Activated naive CD4-positive, alpha-beta T cell treated with anti-CD3 and anti-CD28 coated beads, Interleukin-2, amount 50 U/mL, for 24 hours (primary cell): ENCODE results near the gene CDC42BPA.
"Not testable (repeated sequence)": the region's sequence is repeated elsewhere in the genome, so short reads cannot be mapped to it uniquely, and the experiment has no call there.

ENCODE experiments used
- H3K27ac Mint-ChIP-seq: one replicate; pipeline ENCODE4 v1.8.0; 2021; ENCODE audit warnings: mild to moderate bottlenecking, mixed read lengths
- H3K27me3 Mint-ChIP-seq: one replicate; pipeline ENCODE4 v1.8.0; 2021; ENCODE audit warnings: mixed read lengths
- H3K36me3 Mint-ChIP-seq: one replicate; pipeline ENCODE4 v1.8.0; 2021; ENCODE audit warnings: mixed read lengths
- H3K4me1 Mint-ChIP-seq: one replicate; pipeline ENCODE4 v1.8.0; 2021; ENCODE audit warnings: mixed read lengths
- H3K4me3 Mint-ChIP-seq: one replicate; pipeline ENCODE4 v1.8.0; 2021; ENCODE audit warnings: mild to moderate bottlenecking, mixed read lengths
- H3K9me3 Mint-ChIP-seq: one replicate; pipeline ENCODE4 v1.8.0; 2021; ENCODE audit warnings: mixed read lengths

CDC42BPA gene

GRCh38 chr1:227009937-227010336, 308.4 kb downstream of the CDC42BPA start:
- H3K36me3 Mint-ChIP-seq: no peaks in the 10 kb centered on the region
- no peak overlapping the region for H3K27ac Mint-ChIP-seq
- H3K4me1 Mint-ChIP-seq: no peaks in the 10 kb centered on the region
- no peaks in the 10 kb centered on the region for H3K9me3 Mint-ChIP-seq
- H3K27me3 Mint-ChIP-seq: peaks cover 5% of the 10 kb centered on the region
- H3K4me3 Mint-ChIP-seq: no peak overlapping the region

GRCh38 chr1:227006226-227006796, 312.0 kb downstream of the CDC42BPA start:
- no peak overlapping the region for H3K4me3 Mint-ChIP-seq
- H3K27ac Mint-ChIP-seq: no peak overlapping the region
- H3K9me3 Mint-ChIP-seq: no peaks in the 10 kb centered on the region
- H3K4me1 Mint-ChIP-seq: no peaks in the 10 kb centered on the region
- H3K36me3 Mint-ChIP-seq: no peaks in the 10 kb centered on the region
- H3K27me3 Mint-ChIP-seq: peaks cover 2% of the 10 kb centered on the region

GRCh38 chr1:227004796-227005195, 313.5 kb downstream of the CDC42BPA start:
- Mint-ChIP-seq H3K27ac (no peak overlapping the region), H3K4me3 (no peak overlapping the region), H3K4me1 (no peaks in the 10 kb centered on the region), H3K36me3 (no peaks in the 10 kb centered on the region), H3K27me3 (no peaks in the 10 kb centered on the region), H3K9me3 (no peaks in the 10 kb centered on the region)

- no peak overlapping the region for H3K4me3 Mint-ChIP-seq
These were observed 315.1 kb downstream of the CDC42BPA start for GRCh38 chr1:227003165-227003564.

GRCh38 chr1:227002531-227003049, 315.7 kb downstream of the CDC42BPA start:
- no peaks in the 10 kb centered on the region for H3K4me1 Mint-ChIP-seq
- H3K27me3 Mint-ChIP-seq: no peaks in the 10 kb centered on the region
- no peaks in the 10 kb centered on the region for H3K9me3 Mint-ChIP-seq
- no peak overlapping the region for H3K27ac Mint-ChIP-seq
- H3K4me3 Mint-ChIP-seq: no peak overlapping the region
- no peaks in the 10 kb centered on the region for H3K36me3 Mint-ChIP-seq

More at GRCh38 chr1:227003165-227003564, 315.1 kb downstream of the CDC42BPA start:
- no peaks in the 10 kb centered on the region for H3K4me1 Mint-ChIP-seq
- H3K27me3 Mint-ChIP-seq: no peaks in the 10 kb centered on the region
- no peaks in the 10 kb centered on the region for H3K36me3 Mint-ChIP-seq
- no peaks in the 10 kb centered on the region for H3K9me3 Mint-ChIP-seq
- no peak overlapping the region for H3K27ac Mint-ChIP-seq

- not testable (repeated sequence) for H3K27me3 Mint-ChIP-seq, H3K27ac Mint-ChIP-seq, H3K4me1 Mint-ChIP-seq, H3K4me3 Mint-ChIP-seq, H3K9me3 Mint-ChIP-seq, H3K36me3 Mint-ChIP-seq
These were observed 318.7 kb downstream of the CDC42BPA start for GRCh38 chr1:226999579-226999978.

- Mint-ChIP-seq H3K36me3 (no peaks in the 10 kb centered on the region), H3K9me3 (no peaks in the 10 kb centered on the region), H3K4me1 (no peaks in the 10 kb centered on the region), H3K4me3 (no peak overlapping the region), H3K27me3 (no peaks in the 10 kb centered on the region), H3K27ac (no peak overlapping the region)
These were observed 322.6 kb downstream of the CDC42BPA start for GRCh38 chr1:226995365-226996332.

GRCh38 chr1:226994586-226995364, 323.5 kb downstream of the CDC42BPA start:
- Mint-ChIP-seq H3K36me3 (no peaks in the 10 kb centered on the region), H3K4me3 (no peak overlapping the region), H3K27ac (no peak overlapping the region), H3K9me3 (no peaks in the 10 kb centered on the region), H3K27me3 (no peaks in the 10 kb centered on the region), H3K4me1 (peaks cover 6% of the 10 kb centered on the region)

- no peak overlapping the region for H3K27ac Mint-ChIP-seq
- no peak overlapping the region for H3K4me3 Mint-ChIP-seq
- H3K4me1 Mint-ChIP-seq: peaks cover 13% of the 10 kb centered on the region
- H3K36me3 Mint-ChIP-seq: no peaks in the 10 kb centered on the region
- H3K27me3 Mint-ChIP-seq: no peaks in the 10 kb centered on the region
- no peaks in the 10 kb centered on the region for H3K9me3 Mint-ChIP-seq
These were observed 324.3 kb downstream of the CDC42BPA start for GRCh38 chr1:226993814-226994585.

GRCh38 chr1:226991920-226992319, 326.4 kb downstream of the CDC42BPA start:
- Mint-ChIP-seq H3K36me3 (peaks cover 1% of the 10 kb centered on the region), H3K4me1 (peaks cover 13% of the 10 kb centered on the region), H3K27ac (no peak overlapping the region), H3K9me3 (no peaks in the 10 kb centered on the region), H3K4me3 (no peak overlapping the region), H3K27me3 (no peaks in the 10 kb centered on the region)

- H3K4me3 Mint-ChIP-seq: no peak overlapping the region
- H3K4me1 Mint-ChIP-seq: peaks cover 13% of the 10 kb centered on the region
- H3K27ac Mint-ChIP-seq: peak overlapping the region; percentile 89
- H3K36me3 Mint-ChIP-seq: peaks cover 10% of the 10 kb centered on the region
- H3K27me3 Mint-ChIP-seq: no peaks in the 10 kb centered on the region
- no peaks in the 10 kb centered on the region for H3K9me3 Mint-ChIP-seq
These were observed 328.1 kb downstream of the CDC42BPA start for GRCh38 chr1:226990133-226990716.

GRCh38 chr1:226989085-226989920, 329.0 kb downstream of the CDC42BPA start:
- Mint-ChIP-seq H3K4me3 (no peak overlapping the region), H3K27me3 (no peaks in the 10 kb centered on the region), H3K27ac (peak overlapping the region; percentile 89), H3K4me1 (peaks cover 13% of the 10 kb centered on the region), H3K9me3 (no peaks in the 10 kb centered on the region), H3K36me3 (peaks cover 10% of the 10 kb centered on the region)

- Mint-ChIP-seq H3K27ac (no peak overlapping the region), H3K36me3 (peaks cover 12% of the 10 kb centered on the region), H3K9me3 (no peaks in the 10 kb centered on the region)
These were observed 330.0 kb downstream of the CDC42BPA start for GRCh38 chr1:226988334-226988666.

More at GRCh38 chr1:226988334-226988666, 330.0 kb downstream of the CDC42BPA start:
- Mint-ChIP-seq H3K4me3 (no peak overlapping the region), H3K4me1 (peaks cover 13% of the 10 kb centered on the region), H3K27me3 (no peaks in the 10 kb centered on the region)
